ENCODE measurements around the gene LARP1. TPM values are rescaled to one million over a fixed set of nuclear protein-coding genes. Genes with fewer than 3 reads are reported as not detected.
"Not testable (repeated sequence)": the region's sequence is repeated elsewhere in the genome, so short reads cannot be mapped to it uniquely, and the experiment has no call there.

Gene LARP1
- total and polyA plus RNA-seq, 9 of the 15 experiments (the other 6 are each of a cell fraction or from before 2014, with no cell fraction given) = 22.6 to 300 (median 92.0) TPM

GRCh38 chr5:154835701-154836052 lies 80.5 kb downstream of the LARP1 start:
- in situ Hi-C loops (cut with MboI); ATAC-seq; H3K9me1 ChIP-seq (ENCODE audit: control insufficient read depth, insufficient read depth, low read length); DNase-seq (ENCODE audit: extremely low read depth in 1 of 4, low spot score in 3 of 4); H3K27me3 ChIP-seq (ENCODE audit: control insufficient read depth in 2 of 2, insufficient read depth in 2 of 2, low read length in 2 of 2); H3K4me3 ChIP-seq; H3K9ac ChIP-seq (ENCODE audit: insufficient read depth in 1 of 2, low read depth in 2 of 2, low read length in 2 of 2); FAIRE-seq; H3K27ac ChIP-seq (ENCODE audit: extremely low read depth, low read depth, low read length); H2AFZ ChIP-seq (ENCODE audit: low read depth, low read length); BruUV-seq (replicated peaks); H3K4me2 ChIP-seq (ENCODE audit: insufficient read depth, low read length); H4K20me1 ChIP-seq (replicated peaks; ENCODE audit: control insufficient read depth, insufficient read depth, low read length); CTCF ChIA-PET (ENCODE audit: low intra/inter-chr PET ratio); H3K9me3 ChIP-seq (replicated peaks; ENCODE audit: control insufficient read depth, insufficient read depth, low read depth, low read length): not testable (repeated sequence)
- 21% methylated on average over 9 of the region's 9 CpGs for WGBS (ENCODE audit: insufficient coverage, low coverage, missing lambda C conversion rate)
- POLR2A ChIA-PET = interaction anchor here (0.6 to 1.5 kb wide), 7 partner anchors 8 to 137 kb away, joined by 3 to 9 read pairs (median 4); partner anchors contain the start of gene FAXDC2
- intact Hi-C loops (cut with micrococcal nuclease) = loop anchor here (1.0 to 2.0 kb wide), 3 partner anchors 17 to 181 kb away; partner anchors contain the start of gene CNOT8
- H3K4me1 ChIP-seq (replicated peaks in 1 of 2; ENCODE audit: control insufficient read depth in 2 of 2, insufficient read depth in 2 of 2, low read length in 2 of 2) = peaks cover 27 to 31% of the 10 kb centered on the region in 2 experiments
- TF ChIP-seq ZFX (CRISPR knock-in tag; IDR thresholded peaks at IDR 0.05) (0 out of 2 replicates have a peak, but pooled peaks have one; percentile 2), PYGO2 (tag; IDR thresholded peaks at IDR 0.05) (0 out of 2 replicates have a peak, but pooled peaks have one; percentile 43)
- H3K79me2 ChIP-seq (ENCODE audit: control insufficient read depth, insufficient read depth, low read length) = peaks cover 33% of the 10 kb centered on the region
- H3K36me3 ChIP-seq (ENCODE audit: control insufficient read depth, insufficient read depth, low read length) = peaks cover 17% of the 10 kb centered on the region

GRCh38 chr5:154836225-154836624 lies 81.0 kb downstream of the LARP1 start:
- no peaks in the 10 kb centered on the region for H3K9me1 ChIP-seq (ENCODE audit: control insufficient read depth, insufficient read depth, low read length)
- peaks cover 33% of the 10 kb centered on the region for H3K79me2 ChIP-seq (ENCODE audit: control insufficient read depth, insufficient read depth, low read length)
- H3K9ac ChIP-seq (ENCODE audit: insufficient read depth in 1 of 2, low read depth in 2 of 2, low read length in 2 of 2) = peak overlapping the region in 1 of 2 experiments; percentile 6; a peak in 1 of 4 replicates
- H3K4me3 ChIP-seq = no peak overlapping the region
- H3K27ac ChIP-seq (ENCODE audit: extremely low read depth, low read depth, low read length) = no peak overlapping the region; the same call in 2 of the 3 replicates
- no peaks in the 10 kb centered on the region for H3K27me3 ChIP-seq (ENCODE audit: control insufficient read depth in 2 of 2, insufficient read depth in 2 of 2, low read length in 2 of 2)
- TF ChIP-seq BHLHE40 (IDR thresholded peaks at IDR 0.05; ENCODE audit: low read length) (no peak), GABPB1 (CRISPR knock-in tag; IDR thresholded peaks at IDR 0.05) (no peak), MYNN (IDR thresholded peaks at IDR 0.05) (no peak), MYNN (CRISPR knock-in tag; IDR thresholded peaks at IDR 0.05) (no peak)
- no peak overlapping the region for H3K4me2 ChIP-seq (ENCODE audit: insufficient read depth, low read length)
- ATAC-seq (no peak), DNase-seq (ENCODE audit: extremely low read depth in 1 of 4, low spot score in 3 of 4) (no peak), FAIRE-seq (no peak)
- BruUV-seq (replicated peaks) = no TSS peak
- in situ Hi-C loops (cut with MboI) (no loop called here), intact Hi-C loops (cut with micrococcal nuclease) (no loop called here)
- H3K36me3 ChIP-seq (ENCODE audit: control insufficient read depth, insufficient read depth, low read length) = peaks cover 12% of the 10 kb centered on the region
- no peaks in the 10 kb centered on the region for H4K20me1 ChIP-seq (replicated peaks; ENCODE audit: control insufficient read depth, insufficient read depth, low read length)
- H3K4me1 ChIP-seq (replicated peaks in 1 of 2; ENCODE audit: control insufficient read depth in 2 of 2, insufficient read depth in 2 of 2, low read length in 2 of 2) = peaks cover 31 to 35% of the 10 kb centered on the region in 2 experiments
- no peak overlapping the region for H2AFZ ChIP-seq (ENCODE audit: low read depth, low read length)
- H3K9me3 ChIP-seq (replicated peaks; ENCODE audit: control insufficient read depth, insufficient read depth, low read depth, low read length) = no peaks in the 10 kb centered on the region
- 82% methylated on average over 6 of the region's 6 CpGs for WGBS (ENCODE audit: insufficient coverage, low coverage, missing lambda C conversion rate)
- POLR2A ChIA-PET = interaction anchor here (0.8 to 1.4 kb wide), 2 partner anchors 9 to 25 kb away, joined by 3 to 4 read pairs; no protein-coding TSS in a partner anchor
- CTCF ChIA-PET (ENCODE audit: low intra/inter-chr PET ratio) = no interaction called here
